GM12891 (cell line): Measurements from ENCODE around the gene PEAK1.

ENCODE experiments used
- PAX5 ChIP-seq: IDR thresholded peaks from 2 replicates; pipeline ENCODE4 v1.6.1; 2011; ENCODE audit warnings: low read length, moderate library complexity, mild to moderate bottlenecking; ENCODE audit not compliant: insufficient read depth, severe bottlenecking
- POLR2A ChIP-seq: IDR thresholded peaks from 2 replicates; pipeline ENCODE4 v1.6.1; 2011; ENCODE audit warnings: low read depth, low read length, control low read depth
- POLR2AphosphoS5 ChIP-seq: IDR thresholded peaks from 2 replicates; pipeline ENCODE4 v1.6.1; 2011; ENCODE audit warnings: low read depth, low read length, control low read depth
- POU2F2 ChIP-seq: IDR thresholded peaks from 2 replicates; pipeline ENCODE4 v1.6.1; 2011; ENCODE audit warnings: low read depth, mild to moderate bottlenecking, control low read depth, low read length, moderate library complexity
- SPI1 ChIP-seq: IDR thresholded peaks from 2 replicates; pipeline ENCODE4 v1.6.1; 2011; ENCODE audit warnings: low read depth, low read length, control low read depth
- TAF1 ChIP-seq: IDR thresholded peaks from 2 replicates; pipeline ENCODE4 v1.6.1; 2011; ENCODE audit warnings: low read depth, low read length, control low read depth

DNA sequence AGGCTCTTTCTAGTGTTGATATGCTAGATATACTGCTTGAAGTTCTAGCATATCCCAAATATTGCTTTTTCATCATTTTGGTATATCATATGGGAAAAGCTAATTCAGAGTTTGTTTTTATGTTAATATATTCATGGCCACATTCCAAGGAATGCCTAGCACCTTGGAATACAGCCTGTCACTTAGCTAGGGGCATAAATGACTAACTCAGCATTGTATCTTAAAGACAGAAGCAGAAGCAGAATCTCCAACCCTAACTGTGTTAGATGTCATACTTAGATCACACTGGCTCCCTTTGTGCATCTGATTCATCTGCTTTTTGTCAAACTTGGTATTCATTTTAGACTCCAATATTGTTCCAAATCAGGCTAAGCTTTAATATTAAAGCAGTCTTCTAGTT, 218.2 kb downstream of the PEAK1 start:
- no peak for TF ChIP-seq TAF1
- TF ChIP-seq POU2F2: no peak
- TF ChIP-seq POLR2AphosphoS5: no peak
- TF ChIP-seq POLR2A: no peak
- TF ChIP-seq SPI1: no peak
- no peak for TF ChIP-seq PAX5
